Testis (tissue), 3 donors: Measurements from ENCODE around the gene CCDC70. TPM values are rescaled to one million over a fixed set of nuclear protein-coding genes. Genes with fewer than 3 reads are reported as not detected.

Experiments used
- DNase-seq: peaks from one replicate; pipeline ENCODE4 v3.0.0-alpha.2; 2019
- H3K27ac ChIP-seq, 2 donors: fragments of 200-600 bp; sonication (generic); one replicate each; pipeline ENCODE4 v1.5.1; 2019
- H3K27me3 ChIP-seq: fragments of 200-600 bp; sonication (generic); one replicate; pipeline ENCODE4 v1.5.1; 2019
- H3K36me3 ChIP-seq: fragments of 200-600 bp; sonication (generic); one replicate; pipeline ENCODE4 v1.5.1; 2017; ENCODE audit warnings: low read depth; ENCODE audit errors: missing control alignments
- H3K4me1 ChIP-seq: fragments of 200-600 bp; sonication (generic); one replicate; pipeline ENCODE4 v1.5.1; 2019
- H3K4me3 ChIP-seq, 2 donors: fragments of 200-600 bp; sonication (generic); one replicate each; pipeline ENCODE4 v1.5.1; 2017 to 2019
- H3K9me3 ChIP-seq: fragments of 200-600 bp; sonication (generic); one replicate; pipeline ENCODE4 v1.5.1; 2017
- CTCF ChIP-seq, 3 experiments: fragments of 450-650 bp in 2 of 3; fragments of 200-600 bp in 1 of 3; sonication (generic) in 1 of 3; IDR thresholded peaks; one replicate each; pipeline ENCODE4 v1.5.1; 2016 to 2019; ENCODE audit warnings: antibody characterized with exemption in 3 of 3, mild to moderate bottlenecking in 2 of 3, moderate library complexity in 1 of 3
- POLR2A ChIP-seq: fragments of 450-650 bp; IDR thresholded peaks from one replicate; pipeline ENCODE4 v1.6.1; 2017; ENCODE audit warnings: antibody characterized with exemption, mild to moderate bottlenecking, moderate library complexity
- WGBS, 2 donors: methylation state at CpG; one replicate each; pipeline ENCODE4 v1.1.5; 2018; 5-methylcytosine and 5-hydroxymethylcytosine counted together
- intact Hi-C: fragments of 100-400 bp; cut with DNase I; formaldehyde crosslinking; loops from one replicate; pipeline ENCODE4 v1.15.1; 2023; ENCODE audit warnings: low total_unique reads
- polyA plus RNA-seq: library from polyadenylated mRNA; stranded (reverse); fragments of 350-450 nt; fragmentation: Illumina TruSeq; extraction: RNeasy Lipid Tissue Mini Kit (QIAGEN cat#74804); gene quantifications from one replicate; pipeline ENCODE4 v1.2.3, GENCODE V29; 2014; ENCODE audit warnings: low read depth, low replicate concordance; ENCODE audit not compliant: insufficient read depth
- total RNA-seq, 2 donors: library from RNA; depleted of rRNA; stranded (reverse); fragments of >200 nt; gene quantifications; one replicate each; pipeline ENCODE4 v1.2.3, GENCODE V29; 2016

The CCDC70 gene
- total and polyA plus RNA-seq, 3 donors from 2014 or later = 35.7 to 175 (median 82.2) TPM

DNA sequence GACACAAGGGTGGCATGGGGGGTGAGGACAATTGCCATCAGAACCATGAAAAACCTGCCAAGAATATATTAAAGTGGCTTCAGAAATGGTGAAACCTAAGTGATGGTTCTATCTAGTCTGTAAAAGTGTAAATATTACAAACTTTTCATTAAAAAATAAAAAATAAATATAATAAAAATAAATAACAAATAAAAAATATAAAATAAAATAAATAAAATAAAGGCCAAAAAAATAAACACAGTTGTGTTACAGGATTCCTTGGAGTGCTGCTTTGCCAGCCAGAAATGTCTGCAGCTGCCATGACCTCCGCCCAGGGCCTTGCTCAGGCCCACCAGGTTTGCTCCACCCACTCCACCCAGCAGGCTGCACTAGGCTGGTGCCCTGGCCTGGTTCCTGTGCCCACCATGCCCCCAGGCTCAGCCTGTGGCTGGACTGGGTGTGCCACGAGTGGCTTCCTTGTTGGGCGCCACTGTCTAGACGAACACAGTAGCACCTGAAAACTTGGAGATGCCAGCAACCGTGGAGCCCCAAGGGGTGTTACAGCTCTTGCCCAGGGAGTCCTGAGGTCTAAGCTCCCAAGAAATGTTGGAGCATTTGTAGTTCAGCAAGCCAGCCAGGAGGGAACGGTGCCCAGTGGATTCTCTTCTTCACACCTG lies 20.9 kb downstream of the CCDC70 start:
- 93 to 94% methylated on average over 4 to 6 of the region's 6 CpGs for WGBS, 2 donors
- DNase-seq = no peak
- no peaks in the 10 kb centered on the region for H3K9me3 ChIP-seq
- H3K27ac ChIP-seq = no peak overlapping the region
- H3K4me1 ChIP-seq = no peaks in the 10 kb centered on the region
- intact Hi-C loops = no loop called here
- no peak overlapping the region for H3K4me3 ChIP-seq
- H3K27me3 ChIP-seq = no peaks in the 10 kb centered on the region
- no peaks in the 10 kb centered on the region for H3K36me3 ChIP-seq
- TF ChIP-seq POLR2A (no peak), CTCF (IDR thresholded peaks at IDR 0.05) (no peak)

DNA sequence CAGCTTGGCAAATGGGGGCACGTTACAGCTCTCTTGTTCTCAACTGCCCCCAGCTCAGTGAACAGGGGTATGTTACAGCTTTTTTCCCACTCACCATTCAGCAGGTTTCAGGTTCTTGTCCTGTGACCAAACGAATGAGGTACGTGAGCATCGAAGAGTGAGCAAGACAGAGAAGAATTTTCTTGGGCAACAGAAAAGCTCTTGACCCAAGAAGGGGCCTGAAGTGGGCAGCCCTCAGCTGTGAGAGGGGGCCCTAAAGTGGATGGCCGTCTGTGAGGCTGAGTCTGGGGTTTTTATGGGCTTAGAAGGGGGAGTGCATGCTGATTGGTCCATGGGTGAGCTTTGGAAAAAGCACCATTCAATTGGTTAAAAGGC lies 21.4 kb downstream of the CCDC70 start:
- intact Hi-C loops = no loop called here
- Histone ChIP-seq H3K4me1 (no peaks in the 10 kb centered on the region), H3K27ac (no peak overlapping the region), H3K36me3 (no peaks in the 10 kb centered on the region), H3K9me3 (no peaks in the 10 kb centered on the region), H3K4me3 (no peak overlapping the region), H3K27me3 (no peaks in the 10 kb centered on the region)
- no peak for TF ChIP-seq CTCF (IDR thresholded peaks at IDR 0.05)
- TF ChIP-seq POLR2A = no peak
- DNase-seq = no peak
- 75 to 76% methylated on average over 5 of the region's 5 CpGs for WGBS, 2 donors

DNA sequence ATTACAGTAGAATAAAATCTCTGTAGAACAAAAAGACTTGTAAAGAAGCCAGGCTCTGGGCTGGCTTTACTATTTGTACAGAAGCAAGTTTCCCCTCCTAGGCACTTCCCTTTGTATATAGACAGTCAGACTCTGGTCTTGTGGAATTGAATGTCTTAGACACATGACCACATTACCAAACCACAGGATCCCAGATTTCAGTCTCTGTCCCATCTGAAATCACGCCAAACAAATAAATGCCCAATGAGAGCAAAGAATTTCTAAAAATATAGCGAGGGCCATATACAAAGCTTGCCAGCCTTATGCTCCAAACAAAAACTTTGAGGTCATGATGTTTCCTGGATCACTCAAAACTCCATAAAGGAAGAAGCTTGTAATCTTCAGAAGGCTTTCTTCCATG lies 23.9 kb downstream of the CCDC70 start:
- H3K4me3 ChIP-seq = no peak overlapping the region
- intact Hi-C loops = no loop called here
- DNase-seq = no peak
- H3K9me3 ChIP-seq = no peaks in the 10 kb centered on the region
- no peaks in the 10 kb centered on the region for H3K4me1 ChIP-seq
- WGBS, 2 donors = 93 to 96% methylated on average over 2 of the region's 2 CpGs
- no peaks in the 10 kb centered on the region for H3K27me3 ChIP-seq
- no peak overlapping the region for H3K27ac ChIP-seq
- TF ChIP-seq POLR2A (no peak), CTCF (IDR thresholded peaks at IDR 0.05) (no peak)
- H3K36me3 ChIP-seq = no peaks in the 10 kb centered on the region

- Histone ChIP-seq H3K27ac (no peak overlapping the region), H3K9me3 (no peaks in the 10 kb centered on the region), H3K4me3 (no peak overlapping the region), H3K36me3 (no peaks in the 10 kb centered on the region), H3K4me1 (no peaks in the 10 kb centered on the region), H3K27me3 (no peaks in the 10 kb centered on the region)
- 76 to 88% methylated on average over 2 of the region's 2 CpGs for WGBS, 2 donors
- intact Hi-C loops = no loop called here
- DNase-seq = no peak
- TF ChIP-seq CTCF (IDR thresholded peaks at IDR 0.05) (no peak), POLR2A (no peak)
Measured at GRCh38 chr13:51887468-51887867, 25.7 kb downstream of the CCDC70 start.

DNA sequence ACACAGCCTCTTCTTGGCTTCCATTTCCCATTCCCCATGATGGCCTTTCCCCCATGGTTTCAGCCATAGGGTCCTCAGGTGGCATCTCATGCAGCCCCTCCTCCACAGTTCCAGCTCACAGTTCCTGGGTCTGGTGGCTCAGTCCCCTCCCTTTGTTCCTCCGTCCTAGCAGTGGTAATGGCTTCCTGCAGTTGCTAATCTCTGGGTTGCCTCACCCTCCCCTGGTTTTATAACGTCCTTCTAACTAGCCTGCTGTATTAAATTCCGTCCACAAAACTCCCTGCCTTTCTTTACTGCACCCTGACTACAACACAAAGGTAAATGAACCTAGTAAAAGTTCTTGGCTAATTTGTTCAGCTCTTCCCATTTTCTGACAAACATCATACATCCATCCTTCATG lies 30.9 kb downstream of the CCDC70 start:
- DNase-seq = no peak
- Histone ChIP-seq H3K27me3 (no peaks in the 10 kb centered on the region), H3K4me1 (no peaks in the 10 kb centered on the region), H3K9me3 (no peaks in the 10 kb centered on the region), H3K27ac (no peak overlapping the region), H3K36me3 (no peaks in the 10 kb centered on the region), H3K4me3 (no peak overlapping the region)
- intact Hi-C loops = no loop called here
- TF ChIP-seq POLR2A (no peak), CTCF (IDR thresholded peaks at IDR 0.05) (no peak)
- 77 to 85% methylated on average over 3 of the region's 3 CpGs for WGBS, 2 donors
